H1 (cell line): Measurements from ENCODE around the gene GMCL2. TPM values are rescaled to one million over a fixed set of nuclear protein-coding genes. Genes with fewer than 3 reads are reported as not detected.

Experiments
- CHD1 ChIP-seq: IDR thresholded peaks from 2 replicates; pipeline ENCODE4 v1.6.1; 2012; ENCODE audit warnings: low read depth, low read length, improper control_type of control experiment
- JUND ChIP-seq: IDR thresholded peaks from 2 replicates; pipeline ENCODE4 v1.6.1; 2011; ENCODE audit warnings: mild to moderate bottlenecking, improper control_type of control experiment, low read length
- TEAD4 ChIP-seq: IDR thresholded peaks from 2 replicates; pipeline ENCODE4 v1.6.1; 2012; ENCODE audit warnings: low read depth, low read length, inconsistent platforms, mixed read lengths
- polyA plus RNA-seq, 7 experiments: library from polyadenylated mRNA; depleted of rRNA in 3 of 7; stranded (reverse) in 5 of 7; unstranded in 2 of 7; fragments of >200 nt in 5 of 7; fragments of 200-250 nt in 2 of 7; gene quantifications; 1 replicate in 5 of 7; 2 replicates in 1 of 7; 4 replicates in 1 of 7; pipeline versions ENCODE4 v1.2.1 to v1.2.3, GENCODE V29; 2011 to 2013; ENCODE audit warnings: missing spikeins in 2 of 7, mixed read lengths in 2 of 7
- total RNA-seq: library from RNA; stranded (reverse); fragmentation: NEBNext Ultra II Directional; extraction: Animal tissue kit (Norgen Biotek cat#: 25700); gene quantifications from 2 replicates; pipeline ENCODE4 v1.2.1, GENCODE V29; 2021
- TF ChIP-seq, protein P1 (sequence below), 3 experiments: IDR thresholded peaks; 1 replicate in 2 of 3; 2 replicates in 1 of 3; pipeline versions ENCODE4 v1.5.1 to v1.6.1; 2011; ENCODE audit warnings: low read length in 3 of 3, mild to moderate bottlenecking in 3 of 3, inconsistent platforms in 2 of 3, low read depth in 1 of 3, moderate library complexity in 1 of 3; ENCODE audit not compliant: insufficient read depth in 1 of 3; ENCODE audit errors: control extremely low read depth in 1 of 3

The GMCL2 gene
- total and polyA plus RNA-seq, 2 of the 8 experiments (the other 6 are each of a cell fraction or from before 2014, with no cell fraction given), result 0.13 TPM; not detected in 1

- TF ChIP-seq TEAD4 (no peak), JUND (no peak), CHD1 (no peak)
- TF ChIP-seq, protein P1, sequence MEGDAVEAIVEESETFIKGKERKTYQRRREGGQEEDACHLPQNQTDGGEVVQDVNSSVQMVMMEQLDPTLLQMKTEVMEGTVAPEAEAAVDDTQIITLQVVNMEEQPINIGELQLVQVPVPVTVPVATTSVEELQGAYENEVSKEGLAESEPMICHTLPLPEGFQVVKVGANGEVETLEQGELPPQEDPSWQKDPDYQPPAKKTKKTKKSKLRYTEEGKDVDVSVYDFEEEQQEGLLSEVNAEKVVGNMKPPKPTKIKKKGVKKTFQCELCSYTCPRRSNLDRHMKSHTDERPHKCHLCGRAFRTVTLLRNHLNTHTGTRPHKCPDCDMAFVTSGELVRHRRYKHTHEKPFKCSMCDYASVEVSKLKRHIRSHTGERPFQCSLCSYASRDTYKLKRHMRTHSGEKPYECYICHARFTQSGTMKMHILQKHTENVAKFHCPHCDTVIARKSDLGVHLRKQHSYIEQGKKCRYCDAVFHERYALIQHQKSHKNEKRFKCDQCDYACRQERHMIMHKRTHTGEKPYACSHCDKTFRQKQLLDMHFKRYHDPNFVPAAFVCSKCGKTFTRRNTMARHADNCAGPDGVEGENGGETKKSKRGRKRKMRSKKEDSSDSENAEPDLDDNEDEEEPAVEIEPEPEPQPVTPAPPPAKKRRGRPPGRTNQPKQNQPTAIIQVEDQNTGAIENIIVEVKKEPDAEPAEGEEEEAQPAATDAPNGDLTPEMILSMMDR (IDR thresholded peaks at IDR 0.05; ENCODE audit: control extremely low read depth in 1 of 3, insufficient read depth in 1 of 3, low read depth in 1 of 3, low read length in 3 of 3), result no peak
Measured at GRCh38 chr5:178176791-178177190, 10.4 kb downstream of the GMCL2 start (continued).
